NCI-H2029 (cell line): ENCODE data around the gene TGOLN2.
"Not testable (repeated sequence)": the region's sequence is repeated elsewhere in the genome, so short reads cannot be mapped to it uniquely, and the experiment has no call there.

ENCODE experiments used
- DNase-seq: peaks from one replicate; lab custom pipeline; 2025; lab: John Stamatoyannopoulos, UW

Gene TGOLN2

DNA sequence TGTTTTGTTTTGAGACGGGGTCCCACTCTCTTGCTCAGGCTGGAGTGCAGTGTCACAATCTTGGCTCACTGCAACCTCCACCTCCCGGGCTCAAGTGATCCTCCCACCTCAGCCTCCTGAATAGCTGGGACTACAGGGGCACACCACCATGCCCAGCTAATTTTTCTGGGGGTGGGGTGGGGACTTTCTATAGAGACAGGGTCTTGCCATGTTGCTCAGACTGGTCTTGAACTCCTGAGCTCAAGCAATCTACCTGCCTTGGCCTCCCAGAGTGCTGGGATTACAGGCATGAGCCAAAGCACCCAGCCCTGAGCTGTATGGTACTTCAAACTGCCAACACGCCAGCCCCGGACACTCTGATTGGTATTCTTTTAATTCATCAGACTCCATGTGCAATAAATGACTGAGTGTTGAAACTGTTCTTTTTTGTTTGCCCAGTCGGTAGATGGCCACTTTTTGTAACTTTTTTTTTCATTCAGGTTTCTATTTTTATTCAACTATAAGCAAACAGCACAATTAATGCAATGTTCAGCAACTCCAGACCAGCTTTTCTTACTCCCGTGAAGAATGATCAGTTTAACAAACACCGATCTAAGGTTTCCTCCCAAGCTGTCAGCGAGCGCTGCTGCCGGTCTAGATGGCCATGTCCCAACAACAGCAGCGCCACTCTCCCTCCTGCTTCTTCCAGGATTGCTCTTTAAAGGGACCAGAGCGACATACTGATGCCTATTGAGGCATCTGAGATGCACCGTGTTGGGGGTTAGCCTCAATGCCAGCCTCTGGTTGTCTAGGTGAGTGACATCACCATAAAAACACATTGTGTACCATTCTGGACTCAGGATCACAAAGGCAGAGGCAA is 12.5 kb upstream of the TGOLN2 start:
- DNase-seq: no peak

- DNase-seq: no peak
Measured at GRCh38 chr2:85334928-85335327, 7.1 kb upstream of the TGOLN2 start.

DNA sequence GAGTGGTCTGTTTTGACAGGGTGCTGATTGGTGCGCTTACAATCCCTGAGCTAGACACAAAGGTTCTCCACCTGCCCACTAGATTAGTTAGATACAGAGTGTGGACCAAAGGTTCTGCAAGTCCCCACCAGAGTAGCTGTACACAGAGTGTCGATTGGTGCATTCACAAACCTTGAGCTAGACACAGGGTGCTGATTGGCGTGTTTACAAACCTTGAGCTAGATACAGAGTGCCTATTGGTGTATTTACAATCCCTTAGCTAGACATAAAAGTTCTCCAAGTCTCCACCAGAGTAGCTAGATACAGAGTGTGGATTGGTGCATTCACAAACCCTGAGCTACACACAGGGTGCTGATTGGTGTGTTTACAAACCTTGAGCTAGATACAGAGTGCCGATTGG is 6.1 kb upstream of the TGOLN2 start:
- DNase-seq: not testable (repeated sequence)

DNA sequence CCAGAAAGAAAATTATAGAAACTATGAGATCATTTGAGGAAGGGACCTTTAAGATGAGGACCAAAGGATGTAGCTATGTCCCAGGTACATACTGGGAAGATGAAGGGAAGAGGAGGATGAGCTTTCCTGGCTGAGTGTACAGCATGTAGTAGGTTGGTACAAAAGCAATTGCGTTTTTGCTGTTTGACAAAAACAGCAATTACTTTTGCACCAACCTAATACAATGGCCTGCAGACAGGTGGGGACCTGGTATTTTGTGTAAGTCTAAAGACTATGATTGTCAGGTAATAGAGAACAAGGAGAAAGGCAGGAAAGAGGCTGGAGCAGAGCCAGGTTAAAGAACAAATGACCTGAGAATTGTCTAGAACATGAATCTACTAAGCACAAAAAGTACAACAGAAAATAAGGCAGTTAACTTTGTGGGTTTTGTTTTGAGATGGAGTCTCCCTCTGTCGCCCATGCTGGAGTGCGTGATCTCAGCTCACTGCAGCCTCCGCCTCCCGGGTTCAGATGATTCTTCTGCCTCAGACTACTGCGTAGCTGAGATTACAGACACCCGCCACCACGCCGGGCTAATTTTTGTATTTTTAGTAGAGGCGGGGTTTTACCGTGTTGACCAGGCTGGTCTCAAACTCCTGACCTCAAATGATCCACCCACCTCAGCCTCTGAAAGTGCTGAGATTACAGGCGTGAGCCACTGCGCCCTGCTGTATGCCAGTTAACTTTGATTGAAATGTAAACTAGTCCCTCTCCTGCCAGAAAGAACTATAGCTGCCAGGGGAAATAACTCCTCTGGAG is 3.2 kb upstream of the TGOLN2 start:
- DNase-seq: no peak

DNA sequence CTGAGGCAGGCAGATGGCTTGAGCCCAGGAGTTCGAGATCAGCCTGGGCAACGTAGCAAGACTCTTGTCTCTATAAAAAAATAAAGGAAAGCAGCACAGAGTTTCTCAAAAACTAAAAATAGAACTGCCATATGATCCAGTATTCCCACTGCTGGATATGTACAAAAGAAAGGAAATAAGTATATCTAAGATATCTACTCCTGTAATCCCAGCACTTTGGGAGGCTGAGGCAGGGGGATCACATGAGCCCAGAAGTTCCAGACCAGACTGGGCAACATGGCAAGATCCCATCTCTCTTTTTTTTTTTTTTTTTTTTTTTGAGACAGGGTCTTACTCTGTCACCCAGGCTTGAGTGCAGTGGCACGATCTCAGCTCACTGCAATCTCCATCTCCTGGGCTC is 1.9 kb upstream of the TGOLN2 start:
- DNase-seq: not testable (repeated sequence)

DNA sequence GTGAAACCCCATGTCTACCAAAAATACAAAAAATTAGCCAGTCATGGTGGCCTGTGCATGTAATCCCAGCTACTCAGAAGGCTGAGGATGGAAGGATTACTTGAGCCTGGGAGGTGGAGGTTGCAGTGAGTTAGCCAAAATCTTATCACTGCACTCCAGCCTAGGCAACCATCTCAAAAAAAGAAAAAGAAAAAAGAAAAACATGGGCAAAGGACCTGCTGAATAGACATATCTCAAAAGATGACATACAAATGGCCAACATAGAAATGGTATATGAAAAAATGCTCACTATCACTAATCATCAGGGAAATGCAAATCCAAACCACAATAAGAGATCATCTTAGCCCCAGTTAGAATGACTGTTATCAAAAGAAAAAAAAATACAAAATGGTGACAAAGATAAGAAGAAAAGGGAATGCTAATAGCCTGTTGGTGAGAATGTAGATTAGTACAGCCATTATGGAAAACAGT is 1.4 kb upstream of the TGOLN2 start:
- no peak for DNase-seq

DNA sequence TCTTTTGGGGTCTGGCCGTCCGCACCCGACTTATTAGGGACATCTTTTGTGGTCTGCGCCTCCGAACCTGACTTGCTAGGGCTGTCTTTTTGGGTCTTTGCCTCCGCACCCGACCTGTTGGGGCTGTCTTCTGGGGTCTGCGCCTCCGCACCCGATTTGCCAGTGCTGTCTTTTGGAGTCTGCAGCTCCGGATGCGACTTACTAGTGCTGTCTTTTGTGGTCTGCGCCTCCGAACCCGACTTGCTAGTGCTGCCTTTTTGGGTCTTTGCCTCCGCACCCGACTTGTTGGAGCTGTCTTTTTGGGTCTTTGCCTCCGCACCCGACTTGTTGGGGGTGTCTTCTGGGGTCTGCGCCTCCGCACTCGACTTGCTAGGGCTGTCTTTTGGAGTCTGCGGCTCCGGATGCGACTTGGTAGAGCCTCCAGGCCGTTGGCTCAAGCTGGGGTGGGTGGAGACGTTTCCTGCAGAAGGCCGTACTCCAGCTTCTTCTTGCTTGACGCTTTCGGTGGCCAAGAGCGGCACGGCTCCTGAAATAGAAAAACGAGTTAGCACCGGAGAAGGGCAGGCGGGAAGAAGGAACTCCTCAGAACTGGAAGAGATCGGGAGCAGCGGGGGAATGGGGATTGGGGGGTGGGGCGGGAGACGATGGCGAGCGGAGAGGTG is 498 bp downstream of the TGOLN2 start:
- DNase-seq: no peak

DNA sequence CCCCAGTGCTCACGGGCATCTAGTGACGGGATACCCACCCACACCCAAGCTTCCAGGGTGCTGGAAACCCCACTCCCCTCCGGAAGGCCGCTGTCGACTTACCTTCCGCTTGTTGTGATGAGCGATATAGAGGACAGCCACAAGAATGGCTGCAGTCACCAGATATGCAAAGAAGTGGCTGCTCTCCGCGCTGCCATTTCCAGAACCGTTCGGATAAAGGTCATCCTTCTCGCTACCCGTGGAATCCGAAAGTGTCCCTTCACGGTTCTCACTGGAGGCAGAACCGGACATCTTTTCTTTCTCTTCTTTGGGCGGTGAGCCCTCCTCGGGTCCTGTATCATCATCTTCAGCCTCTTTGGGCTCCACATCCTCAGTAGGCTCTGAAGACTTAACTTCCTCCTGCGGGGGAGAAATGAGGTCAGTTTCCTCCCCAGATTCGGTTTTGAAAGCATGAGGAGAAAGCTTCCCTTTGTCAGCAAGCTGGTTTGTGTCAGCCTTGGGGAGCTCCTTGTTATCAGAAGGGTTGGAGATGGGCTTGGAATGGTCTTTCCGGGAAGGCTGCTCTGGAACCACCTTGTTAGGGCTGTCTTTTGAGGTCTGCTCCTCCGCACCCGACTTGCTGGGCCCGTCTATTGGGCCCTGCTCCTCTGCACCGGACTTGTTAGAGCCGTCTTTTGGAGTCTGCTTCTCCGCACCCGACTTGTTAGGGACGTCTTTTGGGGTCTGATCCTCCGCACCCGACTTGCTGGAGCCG is 1.2 kb downstream of the TGOLN2 start:
- DNase-seq: no peak

DNA sequence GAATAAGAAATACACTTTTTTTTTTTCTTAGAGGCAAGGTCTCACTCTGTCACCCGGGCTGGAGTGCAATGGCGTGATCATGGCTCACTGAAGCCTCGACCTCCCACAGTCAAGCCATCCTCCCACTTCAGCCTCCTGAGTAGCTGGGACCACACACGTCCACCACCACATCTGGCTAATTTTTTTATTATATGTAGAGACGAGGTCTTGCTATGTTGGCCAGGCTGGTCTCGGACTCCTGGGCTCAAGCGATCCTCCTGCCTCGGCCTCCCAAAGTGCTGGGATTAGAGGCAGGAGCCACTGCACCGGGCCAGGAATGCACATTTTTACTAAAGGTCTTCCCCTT is 2.4 kb downstream of the TGOLN2 start:
- no peak for DNase-seq

DNA sequence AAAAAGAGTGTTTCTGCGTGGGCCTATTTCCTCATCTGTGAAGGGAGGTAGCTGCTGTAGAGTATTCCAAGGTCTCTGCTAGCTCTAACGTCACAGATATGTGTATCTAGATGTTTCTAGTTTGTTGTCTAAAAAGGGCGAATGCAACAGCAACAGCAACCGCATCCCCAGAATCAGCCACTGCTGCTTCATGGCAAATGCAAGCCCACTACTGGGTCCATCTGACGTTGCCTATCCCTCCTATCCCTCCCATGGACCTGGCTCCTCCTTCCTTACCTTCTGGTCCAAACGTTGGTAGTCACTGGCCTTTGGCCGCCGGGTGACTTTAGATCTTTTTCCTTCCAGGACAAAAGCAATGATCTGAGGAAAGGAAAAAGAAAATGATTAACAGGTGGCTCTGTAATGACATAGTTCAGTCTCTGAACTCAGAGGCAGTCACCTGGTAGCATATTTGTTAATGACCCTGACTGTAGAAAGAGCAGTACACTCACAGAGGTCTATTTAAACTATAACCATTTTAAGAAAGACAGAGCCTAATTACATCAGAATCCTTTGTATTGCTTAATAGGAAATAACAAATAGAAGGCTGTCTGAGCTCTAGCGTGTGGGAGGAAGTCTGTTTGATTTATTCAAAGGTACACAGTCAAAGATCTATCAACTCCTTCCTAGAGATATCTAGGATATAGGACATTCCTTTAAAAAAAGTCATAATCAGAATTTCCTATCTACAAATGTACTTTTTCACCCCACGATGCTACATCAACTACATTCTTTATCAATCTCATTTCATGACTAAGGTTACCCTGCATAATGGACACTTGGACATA is 2.9 kb downstream of the TGOLN2 start:
- DNase-seq: no peak

GRCh38 chr2:85323988-85324367 is 3.8 kb downstream of the TGOLN2 start:
- not testable (repeated sequence) for DNase-seq

DNA sequence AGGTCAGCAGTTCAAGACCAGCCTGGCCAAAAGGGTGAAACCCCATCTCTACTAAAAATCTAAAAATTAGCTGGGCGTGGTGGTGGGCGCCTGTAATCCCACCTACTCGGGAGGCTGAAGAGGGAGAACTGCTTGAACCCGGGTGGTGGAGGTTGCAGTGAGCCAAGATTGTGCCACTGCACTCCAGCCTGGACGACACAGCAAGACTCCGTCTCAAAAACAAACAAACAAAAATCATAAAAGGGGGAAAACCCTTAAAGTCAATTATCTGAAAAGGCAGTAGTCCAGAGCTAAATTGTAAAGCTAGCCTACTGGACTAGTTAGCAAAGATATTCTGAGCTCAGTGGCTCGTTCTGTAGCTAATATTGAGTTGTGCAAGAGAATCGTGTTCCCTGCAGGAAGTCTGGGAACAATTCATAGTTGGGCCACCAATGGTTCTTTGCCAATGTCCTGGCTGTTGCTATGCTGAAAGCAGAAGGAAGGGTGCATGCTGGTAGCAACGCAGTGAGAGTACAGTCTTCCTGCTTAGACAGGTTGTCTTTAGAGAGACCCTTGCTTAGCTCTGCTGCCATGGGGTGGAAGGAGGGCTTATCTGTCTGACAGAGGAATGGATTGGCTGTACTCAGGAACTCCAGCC is 4.3 kb downstream of the TGOLN2 start:
- DNase-seq: no peak

DNA sequence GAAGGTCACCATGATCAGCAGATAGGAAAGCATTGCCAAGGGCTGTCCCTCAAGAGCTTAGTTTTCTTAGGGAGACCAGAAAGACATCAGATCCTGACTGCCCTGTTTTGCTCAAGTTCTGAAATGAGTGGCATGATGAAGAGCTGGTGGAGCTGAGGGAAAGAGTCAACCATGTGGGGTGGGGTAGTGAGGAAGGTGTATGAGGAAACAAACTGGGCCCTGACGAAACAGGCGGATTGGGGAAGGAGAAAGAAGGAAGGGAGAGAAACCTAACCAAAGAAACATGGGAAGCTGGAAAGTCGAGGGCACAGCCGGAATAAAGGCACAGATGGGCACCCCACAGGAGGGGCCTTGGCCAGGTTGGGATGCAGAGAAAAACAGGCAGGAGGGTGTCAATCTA is 8.0 kb downstream of the TGOLN2 start:
- no peak for DNase-seq

- no peak for DNase-seq
Measured at GRCh38 chr2:85318222-85319074, 9.3 kb downstream of the TGOLN2 start.

DNA sequence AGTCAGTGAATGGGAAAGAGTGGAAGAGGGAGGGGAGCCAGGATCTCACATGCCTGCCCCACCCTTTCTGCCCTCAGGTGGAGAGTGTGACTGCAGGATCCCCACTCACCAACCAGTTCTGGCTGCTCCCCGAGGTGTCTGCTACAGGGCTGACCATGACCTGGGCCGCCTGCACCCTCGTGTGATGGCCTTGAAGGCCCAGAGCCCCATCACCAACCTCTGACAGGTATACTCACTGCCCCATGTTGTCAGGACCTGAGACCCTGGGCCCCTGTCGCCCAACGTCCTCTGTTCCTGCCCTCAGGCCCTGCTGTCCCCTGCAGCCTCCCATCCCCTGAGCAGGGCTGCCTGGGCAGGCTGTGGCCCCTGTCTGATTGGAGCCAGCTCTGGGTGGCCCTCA is 11.9 kb downstream of the TGOLN2 start:
- not testable (repeated sequence) for DNase-seq

DNA sequence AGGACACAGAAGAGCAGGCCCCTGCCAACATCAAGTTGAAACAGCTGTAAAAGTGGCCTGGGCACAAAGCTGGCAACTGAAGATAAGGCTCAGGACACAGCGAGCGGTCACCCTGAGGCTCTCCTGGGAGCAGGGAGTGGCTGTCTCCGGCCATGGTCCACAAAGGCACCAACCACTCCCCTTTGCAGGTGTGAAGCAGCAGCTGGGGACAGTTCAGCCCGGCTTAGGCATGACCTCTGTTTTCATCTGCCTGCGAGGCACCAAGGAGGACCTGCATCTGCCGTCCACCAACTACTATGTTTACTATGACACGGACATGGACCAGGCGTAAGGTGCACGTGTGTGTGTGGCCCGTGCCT is 12.9 kb downstream of the TGOLN2 start:
- no peak for DNase-seq

GRCh38 chr2:85312404-85312803 is 15.4 kb downstream of the TGOLN2 start:
- no peak for DNase-seq

DNA sequence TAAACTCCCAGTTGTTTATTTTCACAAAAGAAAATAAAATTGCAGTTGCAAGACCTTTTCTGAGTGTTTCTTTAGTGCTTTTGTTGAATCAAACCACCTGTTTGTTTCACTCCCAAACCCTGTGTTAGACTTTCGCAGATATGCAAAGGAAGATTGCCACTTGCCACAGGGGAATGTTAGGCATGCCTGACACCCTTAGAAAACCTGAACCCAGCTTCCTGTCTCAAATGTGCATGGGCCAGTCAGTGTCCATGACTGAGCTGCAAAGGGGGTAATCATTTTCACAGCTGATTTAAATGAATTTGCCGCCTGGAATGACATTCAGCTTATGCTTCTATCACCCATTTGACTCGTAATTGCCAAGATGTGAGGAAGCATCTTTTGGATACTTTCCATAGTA is 17.5 kb downstream of the TGOLN2 start:
- DNase-seq: no peak

DNA sequence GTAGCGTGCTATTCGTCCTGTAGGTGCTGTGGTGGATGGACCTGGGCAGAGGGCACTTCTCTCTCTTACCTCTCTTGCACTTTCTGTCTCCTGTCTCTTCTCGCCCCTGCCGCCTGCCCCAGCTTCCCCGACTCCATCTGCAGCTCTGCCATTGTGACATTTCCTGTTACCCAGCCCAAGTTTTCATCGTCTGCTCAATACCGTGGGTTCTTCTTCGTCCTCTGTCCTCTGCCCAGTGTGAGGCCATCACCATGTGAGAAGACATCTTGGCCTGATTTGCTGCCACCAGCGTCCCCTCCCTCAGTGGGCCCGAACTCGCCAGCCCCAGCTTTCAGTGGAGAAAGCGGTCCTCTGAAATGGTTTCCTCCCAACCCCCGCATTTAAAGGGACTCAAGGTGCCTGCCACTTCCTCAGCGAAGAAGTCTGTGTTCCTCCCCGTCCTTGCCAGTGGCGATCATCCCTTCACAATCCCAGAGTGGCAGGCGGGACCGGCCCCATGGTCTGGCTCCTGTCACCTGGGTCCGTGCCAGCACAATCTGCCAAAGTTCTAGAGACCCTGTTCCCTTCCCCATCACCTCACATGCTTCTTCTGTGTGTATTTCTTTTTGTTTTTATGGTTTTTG is 18.0 kb downstream of the TGOLN2 start:
- no peak for DNase-seq
